Measurements from ENCODE around the gene SLC2A9.

SLC2A9 gene

GRCh38 chr4:10018818-10019461, 2.4 kb downstream of the SLC2A9 start:
- DNase-seq = peak; percentile 82

DNA sequence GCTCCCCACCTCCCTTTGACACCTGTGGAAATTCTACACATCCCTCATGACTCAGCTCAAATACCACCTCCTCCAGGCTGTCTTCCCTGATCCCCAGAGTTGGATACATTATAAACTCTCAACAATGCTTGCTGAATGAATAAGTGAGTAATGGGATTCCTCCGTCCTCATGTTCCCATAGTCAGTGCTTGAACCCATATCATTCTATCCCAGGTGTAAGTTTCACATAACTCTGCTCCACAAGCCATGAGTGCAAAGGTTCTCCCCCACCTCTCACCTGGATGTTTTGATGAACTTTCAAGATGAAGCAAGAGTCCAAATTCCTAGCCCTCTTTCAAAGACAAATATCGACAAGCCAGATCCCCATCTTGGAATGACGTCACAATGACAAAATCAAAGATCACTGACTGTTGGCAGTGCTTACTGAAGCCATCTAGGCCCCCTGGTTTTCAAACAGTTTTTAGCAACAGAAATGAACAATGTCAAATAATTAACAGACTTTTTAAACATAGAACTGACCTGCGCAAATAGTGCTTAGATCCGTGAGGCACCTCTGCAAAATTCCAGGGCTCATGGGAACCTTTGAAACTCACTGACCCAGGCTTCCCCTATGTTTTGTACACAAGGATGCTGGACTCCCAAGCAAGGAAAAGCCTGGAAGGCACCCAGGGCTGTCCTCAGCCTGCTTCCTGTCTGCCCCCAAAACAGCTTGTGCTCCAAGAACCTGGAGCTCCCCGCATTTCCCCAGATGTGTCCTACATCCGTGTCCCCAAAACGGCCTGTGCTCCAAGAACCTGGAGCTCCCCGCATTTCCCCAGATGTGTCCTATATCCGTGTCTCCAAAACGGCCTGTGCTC, 4.0 kb downstream of the SLC2A9 start:
- no peak for DNase-seq

DNA sequence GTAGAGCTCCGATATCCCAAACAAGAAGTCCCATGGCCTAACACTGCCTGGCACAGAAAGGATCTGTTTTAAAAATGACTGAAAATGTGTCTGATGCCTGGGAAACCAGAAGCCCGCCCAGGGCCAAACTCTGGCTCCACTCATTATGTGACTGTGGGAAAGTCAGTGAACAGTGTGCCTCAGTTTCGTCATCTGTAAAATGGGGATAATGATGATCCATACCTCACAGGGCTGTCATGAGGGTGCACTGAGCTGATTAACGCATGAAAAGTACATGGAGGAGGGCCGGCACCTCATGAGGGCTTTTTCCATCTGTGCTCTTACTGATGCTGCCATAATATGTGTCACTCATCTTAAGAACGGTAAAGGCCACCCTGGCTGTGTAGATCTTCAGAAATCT, 5.1 kb downstream of the SLC2A9 start:
- DNase-seq = no peak

GRCh38 chr4:10015140-10015753, 6.0 kb downstream of the SLC2A9 start:
- peak; percentile 35 for DNase-seq

DNA sequence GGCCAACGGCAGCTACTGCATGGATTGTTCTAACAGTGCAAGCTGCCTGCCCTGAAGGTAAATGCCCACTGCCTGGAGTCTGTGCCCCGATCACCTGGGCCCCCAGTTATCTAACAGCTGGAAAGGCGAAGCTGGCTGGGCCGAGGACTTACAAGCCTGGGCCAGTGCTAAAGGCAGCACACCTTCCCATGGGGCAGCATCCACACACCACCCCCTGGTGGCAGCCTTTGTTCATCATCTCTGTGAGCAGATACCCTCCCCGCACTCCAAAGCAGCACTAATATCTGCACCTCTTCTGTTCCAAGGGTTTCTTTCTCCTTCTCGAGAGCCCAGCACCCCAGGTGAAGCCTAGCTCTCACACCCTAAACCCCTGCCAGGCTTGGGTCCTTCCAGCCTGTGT, 7.6 kb downstream of the SLC2A9 start:
- DNase-seq = peak; percentile 11

DNA sequence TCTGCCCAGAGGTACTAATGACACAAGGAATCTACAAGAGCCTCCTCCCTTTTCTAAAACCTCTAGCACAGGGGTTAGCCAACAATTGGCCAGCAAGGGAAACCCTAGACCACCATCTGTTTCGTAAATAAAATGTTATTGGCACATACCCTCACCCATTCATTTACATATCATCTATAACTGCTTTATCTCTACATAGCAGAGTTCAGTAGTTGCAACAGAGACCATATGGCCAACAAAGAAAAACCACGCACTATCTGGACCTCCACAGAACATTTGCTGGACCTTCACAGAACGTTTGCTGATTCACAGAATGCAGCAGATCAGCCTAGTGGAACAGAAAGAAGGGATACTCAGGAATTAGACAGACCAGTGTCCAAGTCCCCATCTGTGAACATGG, 9.4 kb downstream of the SLC2A9 start:
- DNase-seq = no peak

GRCh38 chr4:10011277-10011676, 10.0 kb downstream of the SLC2A9 start:
- DNase-seq = no peak

DNA sequence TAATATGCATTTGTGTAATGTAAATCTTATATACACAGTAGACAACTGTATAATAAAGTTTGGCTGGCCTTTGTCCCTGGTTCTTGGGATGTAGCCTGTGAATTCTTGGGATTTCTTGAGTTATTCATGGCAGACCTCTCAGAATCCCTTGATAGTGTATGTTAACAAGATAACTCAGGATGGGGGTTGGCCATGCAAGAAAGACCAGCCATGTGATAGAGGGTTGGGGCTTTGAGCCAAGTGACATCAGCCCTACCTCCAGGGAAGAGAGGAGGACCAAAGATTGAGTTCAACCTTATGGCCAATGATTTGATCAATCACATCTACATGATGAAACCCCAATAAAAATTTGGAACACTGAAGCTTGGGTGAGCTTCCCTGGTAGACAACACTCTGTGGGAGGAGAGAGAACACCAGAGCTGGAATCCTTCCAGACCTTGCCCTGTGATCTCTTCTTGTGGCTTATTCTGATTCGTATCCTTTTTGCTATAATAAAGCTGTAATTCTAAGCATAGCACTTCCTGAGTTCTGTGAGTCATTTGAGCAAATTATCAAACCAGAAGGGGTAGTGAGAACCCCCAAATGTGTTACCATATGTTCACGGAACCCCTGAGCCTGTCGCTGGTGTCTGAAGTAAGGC, 11.3 kb downstream of the SLC2A9 start:
- no peak for DNase-seq

DNA sequence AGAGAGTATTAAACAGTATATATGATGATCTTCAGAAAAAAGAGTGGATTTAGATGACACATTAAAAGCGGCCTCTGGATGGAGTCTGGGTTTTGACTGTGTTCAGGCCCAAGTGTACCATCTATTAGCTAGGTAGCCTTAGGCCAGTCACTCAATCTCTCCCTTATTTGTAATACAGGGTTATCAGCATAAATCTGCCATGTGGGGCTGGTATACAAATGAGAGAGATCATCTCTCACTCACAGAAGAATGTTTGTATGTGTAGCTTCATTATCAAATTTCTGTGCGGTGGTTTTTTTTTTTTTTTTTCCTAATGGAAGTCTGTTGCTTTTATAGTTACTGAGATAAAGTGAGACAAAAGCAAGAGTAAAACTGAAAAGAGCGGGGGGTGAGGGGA, 12.7 kb downstream of the SLC2A9 start:
- DNase-seq = no peak

DNA sequence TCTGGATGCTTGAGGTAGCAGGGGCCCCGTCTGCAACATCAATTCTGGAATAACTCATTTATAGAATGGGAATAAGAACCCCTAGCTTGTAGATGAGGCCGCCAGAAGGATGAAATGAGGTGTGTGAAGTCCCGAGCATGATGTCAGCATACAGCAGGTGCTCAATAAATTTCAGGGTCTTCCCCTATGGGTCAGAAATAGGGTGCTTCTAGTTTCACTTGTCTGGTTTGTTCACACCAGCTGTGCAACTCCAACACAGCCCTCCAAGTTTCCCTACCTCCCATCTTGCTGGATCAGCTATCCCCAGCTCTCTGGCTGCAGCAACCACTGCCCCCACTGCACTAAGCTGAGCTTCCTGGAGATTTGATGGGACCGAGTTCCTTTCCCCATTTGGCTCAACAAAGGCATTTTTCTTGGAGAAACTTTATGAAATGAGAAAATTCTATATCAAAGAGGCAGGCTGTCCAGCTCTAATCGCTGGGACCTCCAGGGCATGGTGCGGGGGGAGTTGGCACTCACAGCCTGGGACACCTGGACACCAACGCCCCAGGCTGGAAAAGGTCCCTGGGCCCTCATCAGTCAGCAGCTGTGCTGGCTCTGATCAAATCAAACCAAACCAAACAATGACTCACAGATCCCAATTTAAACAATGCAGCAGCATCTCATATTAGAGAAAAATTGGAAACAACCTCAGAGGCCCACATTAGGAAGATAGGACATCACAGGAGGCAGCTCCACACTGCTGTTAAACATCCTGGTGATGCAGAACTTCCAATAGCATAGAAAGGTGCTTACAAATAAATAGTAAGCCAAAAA, 13.3 kb downstream of the SLC2A9 start:
- DNase-seq = no peak

- no peak for DNase-seq
Observed at GRCh38 chr4:10007436-10007740, 13.9 kb downstream of the SLC2A9 start.

GRCh38 chr4:10006601-10007435, 14.5 kb downstream of the SLC2A9 start:
- no peak for DNase-seq

- DNase-seq = no peak
Observed at GRCh38 chr4:10006231-10006600, 15.1 kb downstream of the SLC2A9 start.

- no peak for DNase-seq
Observed at GRCh38 chr4:10005632-10006031, 15.7 kb downstream of the SLC2A9 start.

DNA sequence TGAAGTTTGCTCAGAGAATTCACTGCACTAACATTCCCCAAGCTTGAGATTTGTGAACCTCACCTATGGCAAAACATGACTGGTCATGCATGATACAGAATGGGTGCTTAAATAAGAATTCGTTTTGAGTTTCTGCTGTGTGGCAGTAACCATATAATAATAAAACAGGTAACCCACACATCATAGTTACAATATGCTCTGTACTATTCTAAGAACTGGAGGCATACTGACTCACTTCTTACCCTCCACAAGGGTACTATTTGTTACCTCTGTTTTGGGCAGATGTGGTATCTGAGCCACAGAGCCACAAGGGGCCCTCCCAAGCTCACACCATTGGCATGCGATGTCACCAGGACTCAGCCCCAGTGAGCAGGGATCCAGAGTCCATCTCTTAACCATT, 17.6 kb downstream of the SLC2A9 start:
- DNase-seq = no peak

DNA sequence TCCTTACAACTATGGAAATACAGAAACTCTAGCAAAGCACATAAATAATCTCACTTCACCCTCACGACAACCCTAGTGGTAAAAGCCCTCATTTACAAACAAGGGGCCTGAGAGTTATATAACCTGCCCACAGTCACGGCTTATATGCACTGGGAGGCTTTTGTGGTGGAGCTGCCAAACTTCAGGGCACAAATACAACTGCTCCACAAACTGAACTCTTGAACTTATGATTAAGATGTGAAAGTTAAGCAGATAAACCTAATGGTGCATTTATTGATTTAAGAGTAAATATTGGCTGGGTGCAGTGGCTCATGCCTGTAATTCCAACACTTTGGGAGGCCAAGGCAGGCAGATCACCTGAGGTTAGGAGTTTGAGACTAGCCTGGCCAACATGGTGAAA, 19.0 kb downstream of the SLC2A9 start:
- no peak for DNase-seq

GRCh38 chr4:10001757-10002156, 19.5 kb downstream of the SLC2A9 start:
- no peak for DNase-seq

DNA sequence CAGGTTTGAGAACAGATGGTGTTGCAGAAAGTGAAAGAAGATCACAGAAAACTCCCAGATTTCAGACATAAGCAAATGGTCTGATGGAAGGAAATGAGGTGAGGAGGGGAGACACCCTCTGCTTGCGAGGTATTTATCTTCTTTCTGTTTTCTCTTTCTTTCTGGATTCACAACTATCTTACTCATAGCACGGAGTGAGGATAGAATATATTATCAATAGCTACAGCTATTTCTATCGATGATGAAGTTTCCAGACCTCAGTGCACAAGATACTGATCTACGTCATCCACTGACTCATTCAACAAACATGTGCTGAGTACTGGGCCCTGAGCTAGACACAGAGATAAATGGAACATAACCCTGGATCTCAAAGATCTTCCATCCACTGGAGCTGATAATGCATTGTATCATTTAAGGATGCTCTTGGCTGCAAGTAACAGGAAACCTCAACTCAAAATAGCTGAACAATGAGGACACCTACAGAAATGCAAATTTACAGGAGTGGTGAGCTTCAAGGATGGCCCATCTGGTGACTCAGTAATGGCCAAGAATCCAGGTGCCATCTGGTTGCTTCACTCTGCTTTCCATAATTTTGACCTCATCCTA, 21.2 kb downstream of the SLC2A9 start:
- no peak for DNase-seq

- DNase-seq = no peak
Observed at GRCh38 chr4:9997886-9998285, 23.4 kb downstream of the SLC2A9 start.

DNA sequence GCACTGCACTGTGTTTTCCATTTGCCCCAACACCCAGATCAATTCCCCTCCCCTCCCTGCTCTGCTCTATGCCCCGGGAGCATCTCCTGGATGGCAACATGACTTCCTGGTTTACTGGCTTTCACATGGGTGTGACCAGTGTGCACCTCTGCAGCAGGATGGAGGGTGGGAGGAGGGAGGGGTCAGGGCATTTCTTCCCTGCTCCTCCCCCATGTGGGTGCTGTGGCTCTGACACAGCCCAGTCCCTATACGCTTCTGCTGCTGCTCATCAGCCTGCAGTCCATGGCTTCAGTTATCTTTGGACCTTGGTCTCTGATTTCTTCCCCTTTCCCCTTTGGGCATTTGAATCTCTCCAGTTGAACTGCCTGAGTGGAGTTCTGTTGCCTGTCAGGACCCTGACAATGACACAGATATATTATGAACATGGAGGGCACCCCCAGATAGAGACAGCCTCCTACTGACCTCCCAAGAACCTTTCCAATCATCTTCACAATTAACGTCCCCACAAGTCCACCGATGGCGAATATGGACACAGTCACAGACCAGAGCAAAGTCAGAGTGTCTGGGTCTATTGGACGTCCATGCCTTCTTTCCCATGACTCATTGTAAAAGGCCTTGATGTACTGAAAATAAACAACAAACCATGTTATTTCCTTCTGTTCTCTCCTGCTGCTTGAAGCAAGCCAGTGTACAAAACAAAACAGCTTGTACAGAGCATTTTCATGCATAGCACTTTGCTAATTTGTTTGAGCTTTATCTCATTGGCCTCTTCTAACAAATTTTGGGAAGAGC, 24.8 kb downstream of the SLC2A9 start:
- DNase-seq = no peak
